Heart left ventricle (tissue), 13 donors: Measurements from ENCODE around the gene EIF4E1B.

Experiments used
- POLR2A ChIP-seq, 2 donors: fragments of 450-650 bp; IDR thresholded peaks; one replicate each; pipeline ENCODE4 v1.6.1; 2017; ENCODE audit warnings: antibody characterized with exemption in 2 of 2, mild to moderate bottlenecking in 2 of 2, moderate library complexity in 2 of 2
- TF ChIP-seq, protein P1 (sequence below), 12 donors: fragments of 200-600 bp; sonication (generic) in 4 of 12; IDR thresholded peaks; one replicate each; pipeline versions ENCODE4 v1.5.0 to v1.8.0; 2018 to 2022; ENCODE audit warnings: antibody characterized with exemption in 12 of 12, mild to moderate bottlenecking in 5 of 12
- donor health status: ischemic (EF 13 %, LVEDD 7.1; RV severe dilation, severe dysfunction).
- donor health status: DM: no; HTN: yes; CAD: no.
- donor health status: DM: no; HTN: no; CAD: no.
- donor health status: ischemic (EF 25% LVEDD 6.9; RV normal size, moderate dysfunction).
- donor health status: ischemic (EF 25% LVEDD 5.7; RV mildly dilated, moderate dysfunction).
- donor health status: ischemic (EF 35%, LVEDD 5.7; RV mildly dilated, moderate dysfunction).
- donor health status: nonischemic (EF 11% LVEDD 7.7; RV severe dilation, severe dysfunction).
- donor health status: DM: yes; HTN: yes; CAD: no.
- donor health status: PGD.
- donor health status: ischemic (EF 29% LVEDD 5.4; RV normal size, mild dysfunction).
- donor health status: nonischemic (EF 23%, LVEDD 6.1; RV moderate dilation, normal function).

DNA sequence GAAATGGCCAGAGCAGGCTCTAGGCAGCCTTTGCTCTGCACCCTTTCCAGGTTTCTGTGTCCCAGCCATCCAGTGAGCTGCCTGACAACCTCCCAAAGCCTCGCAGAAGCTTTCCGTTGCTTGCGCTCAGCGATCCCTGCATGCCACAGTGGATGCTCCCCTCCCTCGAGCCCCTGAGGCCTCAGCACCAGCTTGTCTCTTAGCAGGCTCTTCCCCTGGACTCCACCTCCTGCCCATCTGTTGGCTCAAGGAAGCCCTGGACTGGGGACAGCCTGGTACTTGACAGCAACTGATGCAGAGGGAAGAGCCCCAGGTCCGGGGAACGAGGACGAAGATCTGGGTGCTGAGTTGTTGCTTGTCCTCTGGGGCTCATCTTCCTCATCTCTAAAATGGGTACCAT lies 40.0 kb downstream of the EIF4E1B start:
- TF ChIP-seq, protein P1, sequence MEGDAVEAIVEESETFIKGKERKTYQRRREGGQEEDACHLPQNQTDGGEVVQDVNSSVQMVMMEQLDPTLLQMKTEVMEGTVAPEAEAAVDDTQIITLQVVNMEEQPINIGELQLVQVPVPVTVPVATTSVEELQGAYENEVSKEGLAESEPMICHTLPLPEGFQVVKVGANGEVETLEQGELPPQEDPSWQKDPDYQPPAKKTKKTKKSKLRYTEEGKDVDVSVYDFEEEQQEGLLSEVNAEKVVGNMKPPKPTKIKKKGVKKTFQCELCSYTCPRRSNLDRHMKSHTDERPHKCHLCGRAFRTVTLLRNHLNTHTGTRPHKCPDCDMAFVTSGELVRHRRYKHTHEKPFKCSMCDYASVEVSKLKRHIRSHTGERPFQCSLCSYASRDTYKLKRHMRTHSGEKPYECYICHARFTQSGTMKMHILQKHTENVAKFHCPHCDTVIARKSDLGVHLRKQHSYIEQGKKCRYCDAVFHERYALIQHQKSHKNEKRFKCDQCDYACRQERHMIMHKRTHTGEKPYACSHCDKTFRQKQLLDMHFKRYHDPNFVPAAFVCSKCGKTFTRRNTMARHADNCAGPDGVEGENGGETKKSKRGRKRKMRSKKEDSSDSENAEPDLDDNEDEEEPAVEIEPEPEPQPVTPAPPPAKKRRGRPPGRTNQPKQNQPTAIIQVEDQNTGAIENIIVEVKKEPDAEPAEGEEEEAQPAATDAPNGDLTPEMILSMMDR (IDR thresholded peaks at IDR 0.05) = no peak
- no peak for TF ChIP-seq POLR2A (IDR thresholded peaks at IDR 0.05)
